ENCODE data around the gene KRT15. TPM values are rescaled to one million over a fixed set of nuclear protein-coding genes. Genes with fewer than 3 reads are reported as not detected.

Gene KRT15
- total and polyA plus RNA-seq, 4 donors = 15.2 to 51.7 (median 27.0) TPM

- H3K27ac ChIP-seq (ENCODE audit: low read depth in 1 of 2, low read length in 1 of 2) = peak overlapping the region in 1 of 2 donors; percentile 56
- TF ChIP-seq CTCF (IDR thresholded peaks at IDR 0.05; ENCODE audit: control extremely low read depth, extremely low read depth) = no peak
Measured at GRCh38 chr17:41507315-41507880, 11.3 kb downstream of the KRT15 start.

GRCh38 chr17:41505809-41506767 lies 12.6 kb downstream of the KRT15 start:
- H3K27ac ChIP-seq (ENCODE audit: low read depth in 1 of 2, low read length in 1 of 2) = peak overlapping the region in 1 of 2 donors; percentile 56
- WGBS, 2 donors = 65 to 68% methylated on average over 14 of the region's 14 CpGs
- TF ChIP-seq CTCF (IDR thresholded peaks at IDR 0.05; ENCODE audit: control extremely low read depth, extremely low read depth) = no peak
- H3K9ac ChIP-seq (ENCODE audit: insufficient read depth in 1 of 2, low read length in 2 of 2) = no peak overlapping the region
- H3K4me1 ChIP-seq (ENCODE audit: control insufficient read depth in 5 of 5, insufficient read depth in 5 of 5, low read length in 5 of 5) = peaks cover 0 to 7% (median 1%) of the 10 kb centered on the region in 5 donors
- DNase-seq = peak in 2 of 3 donors; percentile 18 to 49
- no peaks in the 10 kb centered on the region for H3K36me3 ChIP-seq (ENCODE audit: control insufficient read depth in 4 of 4, insufficient read depth in 4 of 4, low read length in 4 of 4)
- H3K9me3 ChIP-seq (ENCODE audit: control insufficient read depth in 4 of 4, insufficient read depth in 3 of 4, low read length in 3 of 4) = no peaks in the 10 kb centered on the region
- no peak overlapping the region for H3K4me3 ChIP-seq
- H3K27me3 ChIP-seq (ENCODE audit: control insufficient read depth in 3 of 3, insufficient read depth in 3 of 3, low read length in 2 of 3) = no peaks in the 10 kb centered on the region
- ATAC-seq (ENCODE audit: insufficient read depth, low FRiP score) = no peak

More at GRCh38 chr17:41507315-41507880, 11.3 kb downstream of the KRT15 start:
- 58 to 64% methylated on average over 10 of the region's 10 CpGs for WGBS, 2 donors
- Histone ChIP-seq H3K4me1 (ENCODE audit: control insufficient read depth in 5 of 5, insufficient read depth in 5 of 5, low read length in 5 of 5) (peaks cover 0 to 7% (median 1%) of the 10 kb centered on the region in 5 donors), H3K27me3 (ENCODE audit: control insufficient read depth in 3 of 3, insufficient read depth in 3 of 3, low read length in 2 of 3) (no peaks in the 10 kb centered on the region), H3K4me3 (no peak overlapping the region), H3K9ac (ENCODE audit: insufficient read depth in 1 of 2, low read length in 2 of 2) (no peak overlapping the region), H3K36me3 (ENCODE audit: control insufficient read depth in 4 of 4, insufficient read depth in 4 of 4, low read length in 4 of 4) (no peaks in the 10 kb centered on the region), H3K9me3 (ENCODE audit: control insufficient read depth in 4 of 4, insufficient read depth in 3 of 4, low read length in 3 of 4) (no peaks in the 10 kb centered on the region)
- no peak for ATAC-seq (ENCODE audit: insufficient read depth, low FRiP score)
- DNase-seq = no peak

DNA sequence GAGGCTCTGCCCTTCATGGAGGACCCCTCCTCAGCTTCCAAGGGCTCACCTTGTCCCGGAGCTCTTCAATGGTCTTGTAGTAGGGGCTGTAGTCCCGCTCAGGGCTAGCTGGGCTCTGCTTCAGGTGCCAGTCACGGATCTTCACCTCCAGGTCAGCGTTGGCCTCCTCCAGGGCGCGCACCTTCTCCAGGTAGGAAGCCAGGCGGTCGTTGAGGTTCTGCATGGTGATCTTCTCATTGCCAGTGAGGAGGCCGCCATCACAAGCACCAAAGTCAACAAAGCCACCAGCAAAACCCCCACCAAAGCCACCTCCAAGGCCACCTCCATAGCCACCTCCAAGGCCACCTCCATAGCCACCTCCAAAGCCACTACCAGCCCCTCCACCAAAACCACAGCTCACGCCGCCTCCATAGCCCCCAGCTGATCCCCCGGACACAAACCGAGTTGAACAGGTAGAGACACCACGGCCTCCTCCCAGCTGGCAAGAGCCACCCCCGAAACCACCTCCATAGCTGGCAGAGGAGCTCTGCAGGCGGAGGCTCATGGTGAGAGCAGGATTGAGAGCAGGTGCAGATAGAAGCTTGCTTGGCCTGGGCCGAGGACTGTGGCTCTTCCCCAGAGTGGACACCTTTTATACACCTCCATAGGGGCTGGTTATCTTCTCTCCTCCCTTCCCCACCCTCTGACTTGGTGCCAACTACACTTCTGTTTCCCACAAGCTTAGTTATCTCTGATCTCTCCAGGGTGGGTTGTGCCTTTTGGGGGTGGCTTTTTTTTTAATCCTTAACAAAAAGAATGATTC lies 13.5 kb downstream of the KRT15 start, which contains the start of gene KRT13:
TSS of gene KRT13 (minus strand) at position 606 of the 802 bp plus-strand sequence. CDS start at position 544, 62 bp downstream.
- peaks cover 0 to 7% (median 1%) of the 10 kb centered on the region in 5 donors for H3K4me1 ChIP-seq (ENCODE audit: control insufficient read depth in 5 of 5, insufficient read depth in 5 of 5, low read length in 5 of 5)
- no peak within 1 kb of the TSS for H3K27ac ChIP-seq (ENCODE audit: low read depth in 1 of 2, low read length in 1 of 2)
- H3K9ac ChIP-seq (ENCODE audit: insufficient read depth in 1 of 2, low read length in 2 of 2) = no peak within 1 kb of the TSS
- H3K4me3 ChIP-seq = no peak within 1 kb of the TSS
- no peaks in the 10 kb centered on the region for H3K36me3 ChIP-seq (ENCODE audit: control insufficient read depth in 4 of 4, insufficient read depth in 4 of 4, low read length in 4 of 4)
- DNase-seq (no peak), ATAC-seq (ENCODE audit: insufficient read depth, low FRiP score) (no peak)
- no peaks in the 10 kb centered on the region for H3K27me3 ChIP-seq (ENCODE audit: control insufficient read depth in 3 of 3, insufficient read depth in 3 of 3, low read length in 2 of 3)
- no peak for TF ChIP-seq CTCF (IDR thresholded peaks at IDR 0.05; ENCODE audit: control extremely low read depth, extremely low read depth)
- WGBS, 2 donors = 90 to 92% methylated on average over 17 of the region's 17 CpGs
- H3K9me3 ChIP-seq (ENCODE audit: control insufficient read depth in 4 of 4, insufficient read depth in 3 of 4, low read length in 3 of 4) = no peaks in the 10 kb centered on the region
